DOHH2 (cell line): ENCODE data around the gene NIPBL.
"Not testable (repeated sequence)": the region's sequence is repeated elsewhere in the genome, so short reads cannot be mapped to it uniquely, and the experiment has no call there.

Experiments
- H3F3A ChIP-seq: fragments of 200-600 bp; sonication (generic), shearing (Covaris generic); 2 replicates; pipeline ENCODE4 v1.6.0; 2016; ENCODE audit warnings: antibody characterized with exemption, mild to moderate bottlenecking; ENCODE audit not compliant: control insufficient read depth, insufficient read depth
- H3K27ac ChIP-seq: fragments of 200-600 bp; sonication (generic); 2 replicates; pipeline ENCODE4 v1.5.1; 2014; ENCODE audit warnings: low read depth, mild to moderate bottlenecking, low read length, moderate library complexity
- H3K27me3 ChIP-seq: fragments of 200-600 bp; sonication (generic); 2 replicates; pipeline ENCODE4 v1.6.1; 2014; ENCODE audit warnings: mild to moderate bottlenecking, low read length, mixed read lengths; ENCODE audit not compliant: control insufficient read depth
- H3K36me3 ChIP-seq: fragments of 200-600 bp; sonication (generic); 2 replicates; pipeline ENCODE4 v1.6.1; 2014; ENCODE audit warnings: mild to moderate bottlenecking, low read length, moderate library complexity, mixed read lengths; ENCODE audit not compliant: control insufficient read depth
- H3K4me1 ChIP-seq: fragments of 200-600 bp; sonication (generic); 2 replicates; pipeline ENCODE4 v1.6.1; 2014; ENCODE audit warnings: mild to moderate bottlenecking, low read length, mixed read lengths; ENCODE audit not compliant: control insufficient read depth
- H3K4me2 ChIP-seq: fragments of 200-600 bp; sonication (generic); 2 replicates; pipeline ENCODE4 v1.6.0; 2014; ENCODE audit warnings: mild to moderate bottlenecking, low read length, moderate library complexity
- H3K4me3 ChIP-seq: fragments of 200-600 bp; sonication (generic); 2 replicates; pipeline ENCODE4 v1.5.1; 2014; ENCODE audit warnings: mild to moderate bottlenecking, low read length, mixed read lengths
- H3K79me2 ChIP-seq: fragments of 200-600 bp; sonication (generic); 2 replicates; pipeline ENCODE4 v1.6.1; 2014; ENCODE audit warnings: mild to moderate bottlenecking, low read length, mixed read lengths; ENCODE audit not compliant: control insufficient read depth
- H3K9me2 ChIP-seq: fragments of 200-600 bp; sonication (generic); replicated peaks from 2 replicates; pipeline ENCODE4 v1.6.1; 2014; ENCODE audit warnings: mild to moderate bottlenecking, low read length, mixed read lengths; ENCODE audit not compliant: control insufficient read depth
- H3K9me3 ChIP-seq: fragments of 200-600 bp; sonication (generic); 2 replicates; pipeline ENCODE4 v1.6.1; 2014; ENCODE audit warnings: antibody characterized with exemption, low read length, mixed read lengths; ENCODE audit not compliant: control insufficient read depth, insufficient read depth
- H4K20me1 ChIP-seq: fragments of 200-600 bp; sonication (generic); 2 replicates; pipeline ENCODE4 v1.6.0; 2014; ENCODE audit warnings: low read depth, mild to moderate bottlenecking, antibody characterized with exemption, low read length, moderate library complexity; ENCODE audit not compliant: control insufficient read depth, insufficient read depth
- CTCF ChIP-seq: fragments of 200-600 bp; sonication (generic); IDR thresholded peaks from one replicate; pipeline ENCODE4 v1.5.1; 2014; ENCODE audit warnings: antibody characterized with exemption, mild to moderate bottlenecking, low read depth, low read length; ENCODE audit not compliant: poor library complexity, severe bottlenecking
- EZH2phosphoT487 ChIP-seq: fragments of 200-600 bp; sonication (generic); IDR thresholded peaks from 2 replicates; pipeline ENCODE4 v1.6.1; 2017; ENCODE audit warnings: borderline replicate concordance, mild to moderate bottlenecking, antibody characterized with exemption, low read length, moderate library complexity, mixed read lengths

Gene NIPBL

GRCh38 chr5:37077146-37077545, 200.6 kb downstream of the NIPBL start:
- Histone ChIP-seq H3F3A (no peaks in the 10 kb centered on the region), H3K27ac (no peak overlapping the region), H4K20me1 (no peaks in the 10 kb centered on the region), H3K4me2 (no peak overlapping the region), H3K9me3 (no peaks in the 10 kb centered on the region), H3K4me3 (no peak overlapping the region), H3K9me2 (no peaks in the 10 kb centered on the region), H3K27me3 (no peaks in the 10 kb centered on the region), H3K79me2 (no peaks in the 10 kb centered on the region), H3K36me3 (no peaks in the 10 kb centered on the region), H3K4me1 (no peaks in the 10 kb centered on the region)
- no peak for TF ChIP-seq EZH2phosphoT487
- TF ChIP-seq CTCF, result no peak

- no peak overlapping the region for H3K4me3 ChIP-seq
- H3K36me3 ChIP-seq, result no peaks in the 10 kb centered on the region
- no peaks in the 10 kb centered on the region for H3K27me3 ChIP-seq
Observed at GRCh38 chr5:37080697-37081096, 204.1 kb downstream of the NIPBL start.

GRCh38 chr5:37082977-37083376, 206.4 kb downstream of the NIPBL start:
- H4K20me1 ChIP-seq, H3K9me3 ChIP-seq, H3K79me2 ChIP-seq, H3K4me1 ChIP-seq, H3K4me3 ChIP-seq, H3K36me3 ChIP-seq, H3K27me3 ChIP-seq, H3F3A ChIP-seq, H3K4me2 ChIP-seq, H3K9me2 ChIP-seq, H3K27ac ChIP-seq: not testable (repeated sequence)

More at GRCh38 chr5:37080697-37081096, 204.1 kb downstream of the NIPBL start:
- H3K9me2 ChIP-seq, result no peaks in the 10 kb centered on the region
- no peak overlapping the region for H3K27ac ChIP-seq
- TF ChIP-seq CTCF, result no peak
- H3K4me1 ChIP-seq, result no peaks in the 10 kb centered on the region
- no peak overlapping the region for H3K4me2 ChIP-seq
- no peaks in the 10 kb centered on the region for H3K9me3 ChIP-seq
- H3F3A ChIP-seq, result no peaks in the 10 kb centered on the region
- H4K20me1 ChIP-seq, result no peaks in the 10 kb centered on the region
- H3K79me2 ChIP-seq, result no peaks in the 10 kb centered on the region

- H3K36me3 ChIP-seq, H3K4me1 ChIP-seq, H3K27ac ChIP-seq, H3K27me3 ChIP-seq, H4K20me1 ChIP-seq, H3F3A ChIP-seq, H3K9me2 ChIP-seq, H3K79me2 ChIP-seq, H3K4me3 ChIP-seq, H3K4me2 ChIP-seq, H3K9me3 ChIP-seq: not testable (repeated sequence)
Observed at GRCh38 chr5:37086026-37086425, 209.5 kb downstream of the NIPBL start.
